ENCODE data around the gene SHROOM2. TPM values are rescaled to one million over a fixed set of nuclear protein-coding genes. Genes with fewer than 3 reads are reported as not detected.

Gene SHROOM2
- total and polyA plus RNA-seq, 8 donors = 1.3 to 11.3 (median 3.9) TPM

DNA sequence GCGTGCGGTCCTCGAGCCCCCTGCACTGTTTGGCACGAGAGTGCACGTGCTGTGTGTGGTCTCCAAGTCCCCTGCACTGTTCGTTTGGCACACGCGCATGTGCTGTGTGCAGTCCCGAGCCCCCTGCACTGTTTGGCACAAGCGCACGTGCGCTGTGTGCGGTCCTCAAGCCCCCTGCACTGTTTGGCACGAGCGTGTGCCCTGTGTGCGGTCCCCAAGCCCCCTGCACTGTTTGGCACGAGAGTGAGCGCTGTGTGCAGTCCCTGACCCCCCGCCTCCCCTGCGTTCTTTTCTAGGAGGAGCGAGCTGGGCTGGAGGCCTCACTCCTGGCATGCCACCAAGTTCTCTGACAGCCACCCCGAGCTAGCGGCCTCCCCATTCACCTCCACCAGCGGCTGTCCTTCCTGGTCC is 104.5 kb downstream of the SHROOM2 start:
- Histone ChIP-seq H3K9me3 (no peaks in the 10 kb centered on the region), H3K4me1 (no peaks in the 10 kb centered on the region), H3K4me3 (no peak overlapping the region), H3K27me3 (no peaks in the 10 kb centered on the region), H3K36me3 (peaks cover 0 to 11% (median 0%) of the 10 kb centered on the region in 4 donors), H3K27ac (no peak overlapping the region)
- TF ChIP-seq, protein P1, sequence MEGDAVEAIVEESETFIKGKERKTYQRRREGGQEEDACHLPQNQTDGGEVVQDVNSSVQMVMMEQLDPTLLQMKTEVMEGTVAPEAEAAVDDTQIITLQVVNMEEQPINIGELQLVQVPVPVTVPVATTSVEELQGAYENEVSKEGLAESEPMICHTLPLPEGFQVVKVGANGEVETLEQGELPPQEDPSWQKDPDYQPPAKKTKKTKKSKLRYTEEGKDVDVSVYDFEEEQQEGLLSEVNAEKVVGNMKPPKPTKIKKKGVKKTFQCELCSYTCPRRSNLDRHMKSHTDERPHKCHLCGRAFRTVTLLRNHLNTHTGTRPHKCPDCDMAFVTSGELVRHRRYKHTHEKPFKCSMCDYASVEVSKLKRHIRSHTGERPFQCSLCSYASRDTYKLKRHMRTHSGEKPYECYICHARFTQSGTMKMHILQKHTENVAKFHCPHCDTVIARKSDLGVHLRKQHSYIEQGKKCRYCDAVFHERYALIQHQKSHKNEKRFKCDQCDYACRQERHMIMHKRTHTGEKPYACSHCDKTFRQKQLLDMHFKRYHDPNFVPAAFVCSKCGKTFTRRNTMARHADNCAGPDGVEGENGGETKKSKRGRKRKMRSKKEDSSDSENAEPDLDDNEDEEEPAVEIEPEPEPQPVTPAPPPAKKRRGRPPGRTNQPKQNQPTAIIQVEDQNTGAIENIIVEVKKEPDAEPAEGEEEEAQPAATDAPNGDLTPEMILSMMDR (IDR thresholded peaks at IDR 0.05) = no peak
- TF ChIP-seq POLR2AphosphoS5 (IDR thresholded peaks at IDR 0.05) (no peak), EP300 (IDR thresholded peaks at IDR 0.05) (no peak), POLR2A (IDR thresholded peaks at IDR 0.05) (no peak)
- DNase-seq = no peak
- 79 to 88% (median 85%) methylated on average over 21 to 24 of the region's 24 CpGs for WGBS, 5 donors
- intact Hi-C loops (cut with DNase I; ENCODE audit: low total_unique reads) = no loop called here

GRCh38 chrX:9895225-9895912 is 109.1 kb downstream of the SHROOM2 start:
- no peak for TF ChIP-seq POLR2AphosphoS5 (IDR thresholded peaks at IDR 0.05)
- no peak for TF ChIP-seq EP300 (IDR thresholded peaks at IDR 0.05)
- TF ChIP-seq, protein P1 (IDR thresholded peaks at IDR 0.05) = no peak
- TF ChIP-seq POLR2A (IDR thresholded peaks at IDR 0.05) = no peak
- 92 to 100% (median 97%) methylated on average over 2 to 36 of the region's 36 CpGs for WGBS, 5 donors
- Histone ChIP-seq H3K4me3 (no peak overlapping the region), H3K4me1 (peaks cover 0 to 4% (median 0%) of the 10 kb centered on the region in 4 donors), H3K27ac (no peak overlapping the region), H3K36me3 (peaks cover 0 to 11% (median 0%) of the 10 kb centered on the region in 4 donors), H3K27me3 (no peaks in the 10 kb centered on the region), H3K9me3 (no peaks in the 10 kb centered on the region)
- intact Hi-C loops (cut with DNase I; ENCODE audit: low total_unique reads) = no loop called here
- DNase-seq = no peak

GRCh38 chrX:9897761-9898161 is 111.5 kb downstream of the SHROOM2 start:
- H3K4me3 ChIP-seq = no peak overlapping the region
- intact Hi-C loops (cut with DNase I; ENCODE audit: low total_unique reads) = no loop called here
- H3K27me3 ChIP-seq = no peaks in the 10 kb centered on the region
- peak in 1 of 2 donors; percentile 5 for DNase-seq
- H3K4me1 ChIP-seq = peaks cover 0 to 4% (median 0%) of the 10 kb centered on the region in 4 donors
- peak overlapping the region in 1 of 5 donors; percentile 20 for H3K27ac ChIP-seq
- WGBS, 5 donors = 48 to 83% (median 73%) methylated on average over 6 of the region's 6 CpGs
- no peaks in the 10 kb centered on the region for H3K9me3 ChIP-seq
- TF ChIP-seq EP300 (IDR thresholded peaks at IDR 0.05) (no peak), POLR2AphosphoS5 (IDR thresholded peaks at IDR 0.05) (no peak)
- TF ChIP-seq, protein P1 (IDR thresholded peaks at IDR 0.05) = no peak
- H3K36me3 ChIP-seq = peaks cover 0 to 11% (median 0%) of the 10 kb centered on the region in 4 donors

- no peak for TF ChIP-seq EP300 (IDR thresholded peaks at IDR 0.05)
- TF ChIP-seq, protein P1 (IDR thresholded peaks at IDR 0.05) = no peak
- TF ChIP-seq POLR2A (IDR thresholded peaks at IDR 0.05) = no peak
- Histone ChIP-seq H3K4me1 (peaks cover 0 to 4% (median 0%) of the 10 kb centered on the region in 4 donors), H3K9me3 (no peaks in the 10 kb centered on the region), H3K27ac (no peak overlapping the region), H3K36me3 (peaks cover 0 to 7% (median 0%) of the 10 kb centered on the region in 4 donors), H3K27me3 (no peaks in the 10 kb centered on the region), H3K4me3 (no peak overlapping the region)
- intact Hi-C loops (cut with DNase I; ENCODE audit: low total_unique reads) = no loop called here
- WGBS, 5 donors = 66 to 83% (median 74%) methylated on average over 13 to 17 of the region's 17 CpGs
- DNase-seq = peak in 1 of 2 donors; percentile 75
Observed at GRCh38 chrX:9899640-9900111, 113.4 kb downstream of the SHROOM2 start.
